Measurements from ENCODE around the gene CTDSPL. TPM values are rescaled to one million over a fixed set of nuclear protein-coding genes. Genes with fewer than 3 reads are reported as not detected.

Gene CTDSPL
- total and polyA plus RNA-seq, 10 of the 15 experiments (the other 5 are each of a cell fraction or from before 2014, with no cell fraction given), result 0.05 to 0.51 (median 0.18) TPM; not detected in 6

DNA sequence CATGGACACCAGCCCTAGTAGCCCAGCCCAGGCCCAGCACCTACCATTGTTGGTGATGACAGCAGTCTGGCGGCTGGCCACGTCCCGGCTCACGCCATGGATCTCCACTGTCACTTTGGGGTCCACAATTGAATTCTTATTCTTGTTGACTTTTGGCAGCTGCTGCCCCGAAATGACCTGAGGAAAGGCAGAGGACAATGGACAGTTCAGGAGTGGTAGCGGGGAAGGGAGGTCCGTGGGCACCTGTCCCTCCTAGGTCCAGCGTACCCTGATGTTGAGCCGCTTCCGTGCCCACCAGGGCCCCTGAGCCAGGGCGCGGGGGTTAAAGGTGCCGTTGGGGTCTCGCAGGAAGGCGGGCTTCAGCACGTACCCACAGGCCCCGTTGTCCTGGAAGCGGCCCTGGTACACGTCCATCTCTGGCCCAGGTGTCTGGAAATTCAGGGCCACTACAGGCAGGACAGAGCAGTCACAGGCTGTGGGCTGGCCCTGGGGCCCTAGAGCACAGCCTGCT lies 146.6 kb downstream of the CTDSPL start (continued):
- TF ChIP-seq SUPT20H (IDR thresholded peaks at IDR 0.05; ENCODE audit: borderline replicate concordance, control insufficient read depth, low read depth, low read length) (no peak), FOXK2 (IDR thresholded peaks at IDR 0.05) (no peak), RAD51 (IDR thresholded peaks at IDR 0.05) (no peak), JUND (IDR thresholded peaks at IDR 0.05; ENCODE audit: low read depth, low read length) (no peak), RAD21 (IDR thresholded peaks at IDR 0.05; ENCODE audit: insufficient read depth, low read depth, low read length) (no peak), CREB1 (IDR thresholded peaks at IDR 0.05; ENCODE audit: low read depth) (no peak)

DNA sequence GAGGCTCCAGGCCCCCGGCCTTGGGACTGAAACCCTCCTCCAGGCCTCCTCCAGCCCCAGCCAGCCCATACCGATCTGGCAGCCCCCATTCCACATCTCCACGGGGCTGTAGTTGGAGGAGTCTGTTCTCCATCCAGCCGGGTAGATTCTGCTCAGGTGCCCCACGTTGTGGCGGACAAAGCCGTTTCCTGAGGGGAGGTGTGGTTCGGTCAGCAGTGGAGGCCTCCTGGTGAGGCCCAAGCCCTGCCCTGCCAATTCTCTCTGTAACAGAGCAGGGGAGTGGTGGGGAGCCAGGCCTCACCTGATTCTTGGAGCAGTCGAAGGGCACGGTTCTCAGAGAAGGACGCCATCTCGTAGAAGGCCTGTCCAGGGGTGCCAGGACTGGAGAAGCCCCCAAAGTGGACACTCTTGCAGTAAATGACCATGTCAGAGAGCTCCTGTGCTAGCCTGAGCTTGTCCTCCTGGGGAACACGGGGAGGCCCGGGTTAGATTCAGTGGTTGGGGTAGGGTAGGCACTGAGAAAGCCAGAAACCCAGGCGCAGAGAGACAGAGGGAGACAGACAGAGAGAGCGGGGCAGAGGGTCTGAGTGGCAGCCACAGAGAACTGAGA lies 147.4 kb downstream of the CTDSPL start:
- FAIRE-seq (no peak), ATAC-seq (no peak), DNase-seq (ENCODE audit: low read depth, low spot score) (no peak)
- ChIA-PET POLR2A (no interaction called here), SMC1A (ENCODE audit: uncharacterized antibody, unreplicated experiment) (no interaction called here), RAD21 (ENCODE audit: unreplicated experiment) (no interaction called here), CTCF (interaction anchor here (0.6 to 1.2 kb wide), 3 partner anchors 11 to 1133 kb away, joined by 3 read pairs; no protein-coding TSS in a partner anchor)
- Histone ChIP-seq H3K9me3 (replicated peaks; ENCODE audit: control insufficient read depth, insufficient read depth, low read length) (no peaks in the 10 kb centered on the region), H3K4me3 (no peak overlapping the region), H3K9ac (ENCODE audit: control insufficient read depth, insufficient read depth, low read length) (no peak overlapping the region), H3K4me2 (ENCODE audit: control insufficient read depth, insufficient read depth) (no peak overlapping the region), H4K20me1 (ENCODE audit: control insufficient read depth, insufficient read depth) (no peaks in the 10 kb centered on the region), H3K79me2 (ENCODE audit: control insufficient read depth, insufficient read depth, low read length) (no peaks in the 10 kb centered on the region), H2AFZ (ENCODE audit: control insufficient read depth, low read depth, low read length) (no peak overlapping the region), H3K36me3 (ENCODE audit: control insufficient read depth in 2 of 2, insufficient read depth in 2 of 2, low read length in 1 of 2) (no peaks in the 10 kb centered on the region; a peak in 2 of 4 replicates), H3K4me1 (ENCODE audit: control insufficient read depth, insufficient read depth, low read length) (no peaks in the 10 kb centered on the region; the same call in 1 of the 2 replicates), H3K27ac (ENCODE audit: control insufficient read depth, insufficient read depth) (no peak overlapping the region), H3K27me3 (replicated peaks in 1 of 2; ENCODE audit: control insufficient read depth in 2 of 2, insufficient read depth in 2 of 2, low read length in 1 of 2) (no peaks in the 10 kb centered on the region)
- 71% methylated on average over 16 of the region's 16 CpGs for WGBS (ENCODE audit: insufficient coverage, insufficient replicate concordance, low lambda C conversion rate, missing lambda C conversion rate)
- no TSS peak for BruUV-seq (replicated peaks)
- intact Hi-C loops (cut with micrococcal nuclease; ENCODE audit: unreplicated experiment), result no loop called here
- in situ Hi-C loops (cut with MboI), result no loop called here
- TF ChIP-seq KDM1A (IDR thresholded peaks at IDR 0.05; ENCODE audit: borderline replicate concordance) (no peak), USF2 (IDR thresholded peaks at IDR 0.05; ENCODE audit: borderline replicate concordance, low read depth, low read length) (no peak), ZNF622 (IDR thresholded peaks at IDR 0.05) (no peak), CHD4 (IDR thresholded peaks at IDR 0.05) (no peak)
- TF ChIP-seq, protein P1, sequence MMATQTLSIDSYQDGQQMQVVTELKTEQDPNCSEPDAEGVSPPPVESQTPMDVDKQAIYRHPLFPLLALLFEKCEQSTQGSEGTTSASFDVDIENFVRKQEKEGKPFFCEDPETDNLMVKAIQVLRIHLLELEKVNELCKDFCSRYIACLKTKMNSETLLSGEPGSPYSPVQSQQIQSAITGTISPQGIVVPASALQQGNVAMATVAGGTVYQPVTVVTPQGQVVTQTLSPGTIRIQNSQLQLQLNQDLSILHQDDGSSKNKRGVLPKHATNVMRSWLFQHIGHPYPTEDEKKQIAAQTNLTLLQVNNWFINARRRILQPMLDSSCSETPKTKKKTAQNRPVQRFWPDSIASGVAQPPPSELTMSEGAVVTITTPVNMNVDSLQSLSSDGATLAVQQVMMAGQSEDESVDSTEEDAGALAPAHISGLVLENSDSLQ (IDR thresholded peaks at IDR 0.05), result no peak

Measured in GM12878 (cell line).